CD4-positive, alpha-beta T cell treated with Interferon alpha-2 for 1 hour (primary cell): ENCODE data around the gene GRB10.
"Not testable (repeated sequence)": the region's sequence is repeated elsewhere in the genome, so short reads cannot be mapped to it uniquely, and the experiment has no call there.

Experiments
- DNase-seq, 2 donors: peaks; one replicate each; pipeline ENCODE4 v3.0.0-alpha.2; 2020 to 2022

The GRB10 gene

DNA sequence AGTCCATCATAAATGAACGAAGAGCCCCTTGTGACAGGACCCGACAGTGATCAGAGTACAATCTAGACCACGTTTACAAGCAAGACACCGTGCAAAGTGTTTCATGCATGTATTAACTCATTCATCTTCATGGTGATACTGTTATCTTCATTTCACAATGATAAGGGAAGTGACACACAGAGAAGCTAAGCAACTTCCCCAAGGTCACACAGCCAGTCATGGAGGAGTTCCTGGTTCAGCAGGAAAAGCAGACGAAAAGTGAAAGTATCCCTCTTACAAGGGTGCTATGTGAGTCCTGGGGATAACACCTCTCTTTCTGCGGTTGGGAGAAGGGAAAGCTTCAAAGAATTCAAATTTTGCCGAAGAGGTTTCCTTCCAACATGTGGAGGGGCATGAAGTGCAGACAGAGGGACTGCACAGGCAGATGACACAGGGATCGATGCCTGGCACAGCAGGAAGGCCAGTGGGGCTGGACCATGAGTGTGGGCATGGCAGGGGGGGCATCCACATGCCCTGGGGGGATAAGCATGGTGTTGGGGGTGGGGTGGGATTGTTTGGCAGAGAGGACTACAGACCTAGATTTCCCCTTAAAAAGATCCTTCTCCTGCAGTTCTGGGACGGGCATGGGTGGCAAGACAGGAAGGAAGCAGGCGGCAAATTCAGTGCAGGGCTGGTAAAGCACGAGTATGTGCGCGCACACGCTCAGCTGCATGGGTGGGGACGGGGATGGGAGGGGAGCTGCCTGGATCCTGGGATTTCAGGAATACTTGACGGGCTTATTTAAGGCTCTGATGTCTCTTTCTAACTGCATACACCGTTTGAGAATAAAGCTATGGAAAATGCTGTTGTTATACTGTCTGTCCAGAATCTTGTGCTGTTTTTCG lies 184.0 kb downstream of the GRB10 start:
- no peak for DNase-seq

- no peak for DNase-seq
Measured at GRCh38 chr7:50596484-50596883, 186.2 kb downstream of the GRB10 start.

- DNase-seq, result peak; percentile 14 to 54
Measured at GRCh38 chr7:50595491-50596102, 187.1 kb downstream of the GRB10 start.

- no peak for DNase-seq
Measured at GRCh38 chr7:50594734-50595485, 187.8 kb downstream of the GRB10 start.

DNA sequence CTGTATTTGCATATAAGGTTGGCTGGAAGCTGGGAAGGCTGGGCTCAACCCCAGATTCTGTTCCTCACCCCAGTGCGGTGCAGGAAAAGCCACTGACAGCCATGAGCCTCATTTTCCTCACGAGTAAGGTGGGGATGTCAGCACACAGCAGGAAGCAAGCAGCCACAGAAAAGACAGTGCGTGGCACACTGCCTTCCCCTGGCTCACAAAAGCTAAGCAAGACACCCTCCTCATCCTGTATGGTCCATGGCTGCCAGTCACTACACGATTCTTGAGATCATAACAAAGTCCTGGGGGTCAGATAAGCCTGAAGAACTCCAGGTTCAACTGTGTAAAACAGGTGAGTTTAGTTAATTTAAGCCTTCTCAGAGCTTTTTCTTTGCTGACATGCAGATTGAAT lies 188.6 kb downstream of the GRB10 start:
- peak in 1 of 2 donors; percentile 6 for DNase-seq

- DNase-seq, result no peak
Measured at GRCh38 chr7:50592940-50593339, 189.8 kb downstream of the GRB10 start.

- no peak for DNase-seq
Measured at GRCh38 chr7:50591480-50592438, 190.9 kb downstream of the GRB10 start.

DNA sequence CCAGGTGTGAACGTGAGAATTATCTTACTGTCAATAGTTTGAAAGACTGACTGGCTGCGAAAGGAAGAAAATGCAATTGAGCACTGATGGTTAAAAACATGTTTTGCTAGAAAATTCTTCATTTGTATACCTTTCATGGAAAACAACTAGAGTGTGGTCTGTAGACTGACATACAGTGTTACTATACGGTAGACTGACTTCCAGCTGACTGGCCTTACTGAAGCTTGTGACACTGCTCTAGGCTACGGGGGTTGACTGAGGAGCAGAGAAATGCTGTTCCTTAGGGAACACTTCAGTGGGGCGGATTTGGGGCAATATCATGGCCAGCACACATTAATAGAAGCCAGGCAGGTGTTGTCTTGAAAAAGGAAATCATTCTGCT lies 191.6 kb downstream of the GRB10 start:
- no peak for DNase-seq

GRCh38 chr7:50590535-50590934 lies 192.2 kb downstream of the GRB10 start:
- DNase-seq, result no peak

DNA sequence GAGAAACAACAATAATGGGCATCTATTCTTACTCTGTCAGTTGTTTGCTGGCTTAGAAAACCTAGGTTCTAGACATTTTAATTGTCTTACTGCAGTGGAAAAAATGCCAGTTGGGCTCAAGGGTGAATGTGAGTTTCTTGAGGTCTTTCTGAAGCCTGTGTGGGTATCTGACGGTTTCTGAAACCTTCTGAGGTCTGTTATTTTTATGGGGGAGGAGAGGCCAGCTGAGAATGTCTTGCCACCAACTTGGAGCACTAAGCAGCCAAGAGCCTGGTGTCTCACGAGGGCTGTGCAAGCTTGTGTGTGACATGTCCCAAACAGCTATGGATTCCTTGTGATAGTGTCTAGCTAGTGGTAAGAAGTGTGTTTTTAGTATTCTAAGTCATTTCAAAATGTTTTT lies 193.3 kb downstream of the GRB10 start:
- DNase-seq, result no peak

- no peak for DNase-seq
Measured at GRCh38 chr7:50588937-50589336, 193.8 kb downstream of the GRB10 start.

DNA sequence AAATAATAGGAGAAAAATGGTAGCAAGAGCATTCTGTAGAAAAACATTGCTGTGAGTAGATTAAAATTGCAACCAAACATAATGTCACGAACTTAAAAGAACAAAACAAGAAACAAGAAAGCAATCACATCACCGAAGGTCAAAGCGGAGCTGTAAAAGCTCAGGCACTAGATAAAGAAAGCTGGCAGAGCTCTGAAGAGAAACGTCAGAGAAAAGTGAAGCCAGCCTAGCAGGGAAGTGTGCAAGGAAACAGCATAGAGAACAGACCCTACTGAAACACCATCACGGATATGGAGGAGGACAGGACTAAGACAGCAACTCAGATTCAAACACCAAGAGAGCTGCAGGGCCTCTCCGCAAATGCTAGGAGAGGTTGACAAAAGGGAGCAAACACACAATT lies 195.0 kb downstream of the GRB10 start:
- DNase-seq, result no peak

DNA sequence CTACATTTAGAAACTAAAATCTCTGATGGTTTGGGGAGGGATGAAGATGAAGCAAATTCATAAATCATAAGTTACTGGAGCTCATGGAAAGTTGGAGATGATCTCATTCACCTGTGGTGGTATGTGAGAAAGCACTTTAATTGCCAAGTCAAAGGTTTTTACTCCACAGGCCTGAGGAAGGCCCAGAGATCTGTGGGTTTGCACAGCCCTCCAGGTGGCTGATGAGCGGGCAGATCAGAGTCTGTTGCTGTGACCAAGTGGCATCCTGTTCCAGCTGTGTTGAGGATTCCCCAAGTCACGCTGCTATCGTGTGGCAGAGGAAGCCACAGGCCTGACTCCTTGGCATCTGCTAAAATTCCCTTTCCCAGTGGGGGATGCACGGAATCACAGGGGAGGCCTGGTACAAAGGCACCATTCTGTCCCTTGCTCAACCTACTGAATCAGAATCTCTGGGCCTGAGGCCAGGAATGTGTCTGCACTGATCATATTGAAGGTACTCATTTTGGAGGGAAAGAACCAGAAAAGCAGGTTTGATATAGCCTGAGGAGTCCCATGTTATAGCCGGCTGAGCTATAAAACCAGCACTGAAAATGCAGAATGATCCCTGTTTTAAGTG lies 197.8 kb downstream of the GRB10 start:
- DNase-seq, result no peak

- no peak for DNase-seq
Measured at GRCh38 chr7:50584386-50584785, 198.3 kb downstream of the GRB10 start.

DNA sequence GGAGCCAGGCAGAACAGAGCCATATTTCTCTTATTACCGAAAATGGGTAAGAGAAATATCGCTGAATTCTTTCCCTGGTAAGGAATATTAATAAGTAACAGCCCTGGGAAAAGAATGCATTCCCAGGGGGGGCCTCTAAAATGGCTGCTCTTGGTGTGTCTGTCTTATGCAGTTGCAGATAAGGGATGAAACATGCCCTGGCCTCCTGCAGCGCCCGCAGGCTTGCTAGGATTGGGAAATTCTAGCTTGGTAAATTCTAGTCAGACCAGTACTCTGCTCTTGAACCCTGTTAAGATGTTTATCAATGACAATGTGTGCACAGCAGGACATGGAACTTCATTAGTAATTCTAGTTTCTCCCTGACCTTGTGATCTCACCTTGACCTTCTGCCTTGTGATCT lies 199.4 kb downstream of the GRB10 start:
- not testable (repeated sequence) for DNase-seq

DNA sequence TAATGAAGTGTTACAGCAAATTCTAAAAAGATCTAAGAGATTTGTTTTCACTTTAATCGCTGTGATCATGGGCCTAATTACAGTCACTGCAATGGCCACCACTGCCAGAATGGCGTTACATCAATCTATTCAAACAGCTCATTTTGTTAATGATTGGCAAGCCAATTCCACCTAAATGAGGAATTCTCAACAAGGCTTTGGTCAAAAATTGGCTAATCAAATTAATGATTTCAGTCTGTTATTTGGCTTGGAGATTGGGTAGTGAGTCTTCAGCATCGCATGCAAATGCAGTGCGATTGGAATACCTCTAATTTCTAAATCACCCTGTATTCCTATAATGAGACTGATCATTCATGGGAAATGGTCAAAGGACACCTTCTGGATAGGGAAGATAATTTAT lies 200.4 kb downstream of the GRB10 start:
- not testable (repeated sequence) for DNase-seq

GRCh38 chr7:50580666-50581065 lies 202.0 kb downstream of the GRB10 start:
- not testable (repeated sequence) for DNase-seq

DNA sequence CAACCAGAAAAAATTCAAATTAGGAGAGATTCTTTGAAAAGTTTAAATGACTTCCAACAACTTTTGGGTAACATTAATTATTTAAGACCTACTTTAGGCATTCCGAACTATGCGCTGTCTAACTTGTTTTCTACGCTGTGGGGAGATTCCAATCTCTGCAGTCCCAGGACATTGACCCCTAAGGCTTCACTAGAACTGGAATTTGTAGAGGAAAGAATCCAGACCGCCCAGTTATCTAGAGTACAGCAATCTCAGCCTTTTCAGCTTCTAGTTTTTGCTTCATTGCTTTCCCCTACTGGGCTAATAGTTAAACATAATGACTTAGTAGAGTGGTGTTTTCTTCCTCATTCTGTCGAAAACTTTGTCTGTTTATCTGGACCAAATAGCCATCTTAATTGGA lies 202.6 kb downstream of the GRB10 start:
- no peak for DNase-seq

- DNase-seq, result not testable (repeated sequence)
Measured at GRCh38 chr7:50578105-50578504, 204.6 kb downstream of the GRB10 start.

GRCh38 chr7:50577569-50577968 lies 205.1 kb downstream of the GRB10 start:
- no peak for DNase-seq

- DNase-seq, result not testable (repeated sequence)
Measured at GRCh38 chr7:50576388-50576787, 206.3 kb downstream of the GRB10 start.

- DNase-seq, result no peak
Measured at GRCh38 chr7:50567715-50568261, 214.9 kb downstream of the GRB10 start.
